ENCODE data around the gene SPECC1L.

The SPECC1L gene

DNA sequence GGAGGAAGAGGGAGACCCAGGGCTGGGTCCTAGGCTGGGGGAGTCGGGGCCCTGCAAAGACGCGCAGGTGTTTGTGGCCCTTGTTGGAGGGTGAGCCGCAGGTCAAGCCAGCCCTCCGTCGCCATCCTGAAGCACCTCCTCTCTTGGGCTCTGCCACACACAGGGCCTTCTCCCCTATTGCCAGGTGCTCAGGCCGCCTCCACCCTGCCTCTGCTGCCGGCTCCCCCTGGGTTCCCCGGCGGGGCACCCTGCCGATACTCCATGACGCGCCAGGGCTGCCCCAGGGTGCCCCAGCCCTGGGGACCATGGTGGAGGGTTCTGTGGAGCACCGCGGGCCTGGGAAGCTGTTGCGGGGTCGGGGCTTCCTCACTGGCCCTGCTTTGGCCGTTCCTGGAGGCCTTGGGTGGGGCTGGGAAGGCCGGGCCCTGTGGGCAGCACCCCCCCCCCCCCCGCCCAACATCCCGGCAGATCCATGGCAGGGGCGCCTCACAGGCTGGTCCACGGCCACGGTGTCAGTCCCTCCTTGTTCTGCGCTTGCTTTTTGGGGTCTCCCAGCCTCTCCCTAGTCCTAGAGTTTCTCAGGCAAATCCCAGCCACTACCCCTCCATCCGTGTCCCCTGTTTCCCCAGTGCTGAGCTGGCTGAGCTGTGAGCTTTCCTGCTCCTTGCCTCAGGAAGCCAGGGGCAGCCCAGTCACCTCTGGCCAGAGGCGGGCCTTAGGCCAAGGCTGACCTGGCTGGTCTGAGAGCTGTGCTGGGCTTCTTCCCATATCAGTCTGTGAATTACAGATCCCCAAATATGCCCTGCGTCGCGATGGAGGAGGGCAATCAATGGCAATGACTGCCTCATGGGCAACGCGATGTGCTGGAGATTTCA, 154.5 kb downstream of the SPECC1L start:
- in situ Hi-C loops (cut with MboI; ENCODE audit: low sequenced_read_pairs) = loop anchor here (25.0 kb wide), 1 partner anchor 87 kb away; no protein-coding TSS in a partner anchor

- in situ Hi-C loops (cut with MboI; ENCODE audit: low sequenced_read_pairs) = no loop called here
These were observed 155.8 kb downstream of the SPECC1L start for GRCh38 chr22:24426436-24426835.

DNA sequence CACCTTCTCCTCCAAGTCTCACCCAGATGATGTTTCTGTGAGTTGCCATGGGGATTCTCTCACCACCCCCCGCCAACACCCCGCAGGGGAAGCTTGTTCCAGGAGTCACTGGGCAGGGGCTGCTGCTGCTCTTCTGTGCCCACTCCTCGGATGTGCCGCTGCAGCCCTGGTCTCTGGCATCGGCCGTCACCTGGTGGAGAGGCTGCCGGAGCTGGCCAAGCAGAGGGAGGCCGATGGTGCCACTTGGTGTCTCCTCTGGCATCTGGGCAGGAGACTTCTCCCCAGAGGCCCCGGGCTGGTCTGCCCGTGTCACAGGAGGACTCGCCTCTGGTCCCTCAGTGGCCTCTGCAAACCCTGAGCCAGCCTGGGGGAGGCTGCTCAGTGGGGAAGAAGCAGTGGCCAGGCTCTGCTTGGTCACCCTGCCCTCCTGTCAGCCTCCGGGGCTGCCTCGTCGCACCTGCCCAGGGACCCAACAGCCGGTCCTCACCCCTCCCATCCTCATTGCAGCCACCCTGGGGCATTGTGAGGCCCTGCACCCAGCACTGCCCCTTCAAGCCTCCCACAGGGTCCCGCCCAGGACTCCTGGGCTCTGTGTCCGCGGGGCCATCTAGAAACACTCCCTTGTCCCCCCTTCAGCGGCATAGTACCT, 156.3 kb downstream of the SPECC1L start:
- in situ Hi-C loops (cut with MboI; ENCODE audit: low sequenced_read_pairs) = no loop called here

- in situ Hi-C loops (cut with MboI; ENCODE audit: low sequenced_read_pairs) = no loop called here
These were observed 157.0 kb downstream of the SPECC1L start, which contains the start of gene ADORA2A for GRCh38 chr22:24427500-24428164. TSS of gene ADORA2A (plus strand) at chr22:24427599. CDS start at chr22:24433405, 5,806 bp downstream.

GRCh38 chr22:24428751-24429410, 158.2 kb downstream of the SPECC1L start:
- in situ Hi-C loops (cut with MboI; ENCODE audit: low sequenced_read_pairs) = no loop called here

DNA sequence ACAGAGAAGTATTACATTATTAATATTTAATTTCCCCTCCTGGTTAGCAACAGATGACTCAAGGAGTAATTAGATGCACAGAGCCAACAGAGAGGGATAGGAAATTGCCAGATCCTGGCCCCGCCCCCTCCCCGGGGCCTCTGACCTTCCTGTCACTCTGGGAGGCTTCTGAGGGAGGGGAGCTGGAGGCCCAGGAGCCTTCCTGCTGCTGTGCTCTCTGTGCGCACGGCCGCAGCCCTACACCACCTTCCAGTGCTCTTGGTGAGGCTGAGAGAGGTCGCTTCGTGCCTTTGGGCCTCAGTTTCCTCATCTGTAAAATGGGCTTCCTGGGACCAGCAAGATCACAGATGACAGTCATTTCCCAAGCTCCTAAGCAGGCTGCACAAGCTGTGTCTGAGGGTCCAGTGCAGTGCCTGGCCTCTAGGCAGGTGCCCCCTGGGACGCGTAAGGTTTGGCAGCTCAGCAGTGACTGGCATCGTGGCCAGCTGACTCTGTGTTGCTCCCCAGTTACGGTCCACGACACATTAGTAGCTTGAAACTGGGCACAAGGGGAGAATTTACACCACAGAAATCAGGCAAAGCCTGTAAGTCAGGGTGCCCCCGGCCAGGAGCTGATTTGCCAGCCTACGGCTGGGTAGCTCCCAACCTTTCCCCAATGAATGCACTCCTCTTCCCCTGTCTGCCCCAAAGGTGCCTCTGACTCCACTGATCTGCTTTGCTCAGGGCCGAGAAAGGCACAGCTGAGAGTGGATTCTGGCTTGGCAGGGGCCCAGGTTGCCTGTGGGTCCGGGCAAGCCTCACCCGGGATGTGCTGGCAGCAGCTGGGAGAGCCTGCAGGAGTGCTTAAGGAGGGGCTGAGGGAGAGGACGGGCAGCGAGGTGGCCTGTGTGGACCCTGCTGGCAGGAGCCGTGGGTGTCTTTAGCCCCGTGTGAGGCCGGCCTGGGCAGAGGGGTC, 159.1 kb downstream of the SPECC1L start:
- in situ Hi-C loops (cut with MboI; ENCODE audit: low sequenced_read_pairs) = no loop called here

GRCh38 chr22:24430431-24431308, 160.0 kb downstream of the SPECC1L start:
- in situ Hi-C loops (cut with MboI; ENCODE audit: low sequenced_read_pairs) = no loop called here

DNA sequence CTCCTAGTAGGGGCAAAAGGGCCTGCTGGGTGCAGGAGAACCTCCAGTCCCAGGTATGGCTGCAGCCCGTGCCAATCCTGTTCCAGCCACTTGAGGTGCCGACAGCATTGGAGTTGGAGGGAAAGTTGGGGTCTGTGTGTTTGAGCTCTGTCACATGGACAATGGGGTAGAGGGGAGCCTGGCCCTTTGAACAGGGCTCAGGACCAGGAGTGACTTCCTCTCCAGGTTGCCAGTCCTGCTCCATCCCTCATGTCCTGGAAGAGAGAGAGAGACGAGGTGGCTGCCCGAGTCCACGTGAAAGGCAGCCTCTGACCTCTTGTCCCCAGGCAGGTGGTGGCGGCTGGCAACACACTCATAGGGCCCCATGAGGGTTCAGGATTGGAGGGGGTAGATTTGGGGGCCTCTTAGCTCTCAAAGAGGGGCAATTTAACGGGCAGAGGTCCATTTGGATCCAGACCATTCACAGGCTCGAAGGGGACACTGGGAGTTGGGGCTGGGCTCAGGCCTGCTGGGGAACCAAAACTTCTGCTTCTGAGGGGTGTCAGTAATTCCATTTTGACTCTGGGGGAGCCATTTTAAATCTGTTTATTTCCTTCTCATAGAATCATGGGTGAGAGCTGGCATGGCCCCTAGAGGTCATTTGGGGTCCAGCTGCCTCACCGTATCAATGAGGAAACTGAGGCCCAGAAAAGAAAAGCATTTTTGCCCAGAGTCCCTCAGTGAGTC, 160.8 kb downstream of the SPECC1L start:
- in situ Hi-C loops (cut with MboI; ENCODE audit: low sequenced_read_pairs) = no loop called here

DNA sequence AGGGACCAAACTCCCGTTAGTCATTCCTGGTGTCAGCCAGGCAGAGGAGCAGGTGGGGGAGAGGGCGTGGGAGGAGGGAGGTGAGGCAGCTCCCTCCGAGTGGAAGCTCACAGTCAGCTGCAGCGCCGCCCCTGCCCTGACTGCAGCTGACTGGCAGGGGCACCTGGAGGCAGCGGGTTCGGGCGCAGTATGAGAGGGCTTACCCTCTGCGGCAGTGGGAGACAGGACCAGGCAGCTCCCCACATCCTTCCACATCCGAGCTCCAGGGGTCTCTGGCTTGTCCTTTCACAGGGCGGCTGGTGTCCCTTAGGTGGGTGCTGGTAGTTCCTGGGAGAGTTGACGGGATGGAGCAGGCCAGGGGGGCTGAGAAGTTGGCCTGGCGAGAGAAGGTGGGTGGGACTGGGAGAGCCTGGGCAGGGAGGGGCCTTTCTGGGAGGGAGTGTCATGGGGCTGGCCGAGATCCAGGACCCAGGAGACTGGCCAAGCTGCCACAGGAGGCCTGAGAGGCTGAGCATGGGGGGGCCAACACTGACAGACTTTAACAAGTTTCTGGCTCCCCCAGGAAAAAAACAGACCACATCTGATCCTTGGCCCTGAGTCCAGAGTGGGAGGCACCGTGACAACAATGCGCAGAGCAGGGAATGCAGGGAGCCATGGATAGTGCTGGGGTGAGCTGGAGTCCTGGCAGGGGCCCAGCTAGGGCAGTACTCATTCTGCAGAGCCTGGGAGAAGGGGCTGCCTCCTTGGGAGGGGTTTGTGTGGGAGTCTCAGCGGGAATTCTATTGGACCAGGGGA, 161.6 kb downstream of the SPECC1L start:
- in situ Hi-C loops (cut with MboI; ENCODE audit: low sequenced_read_pairs) = no loop called here

GRCh38 chr22:24433001-24433827, 162.6 kb downstream of the SPECC1L start:
- in situ Hi-C loops (cut with MboI; ENCODE audit: low sequenced_read_pairs) = no loop called here

- in situ Hi-C loops (cut with MboI; ENCODE audit: low sequenced_read_pairs) = no loop called here
These were observed 163.3 kb downstream of the SPECC1L start for GRCh38 chr22:24433828-24434470.

GRCh38 chr22:24434471-24435322, 164.1 kb downstream of the SPECC1L start:
- in situ Hi-C loops (cut with MboI; ENCODE audit: low sequenced_read_pairs) = no loop called here

DNA sequence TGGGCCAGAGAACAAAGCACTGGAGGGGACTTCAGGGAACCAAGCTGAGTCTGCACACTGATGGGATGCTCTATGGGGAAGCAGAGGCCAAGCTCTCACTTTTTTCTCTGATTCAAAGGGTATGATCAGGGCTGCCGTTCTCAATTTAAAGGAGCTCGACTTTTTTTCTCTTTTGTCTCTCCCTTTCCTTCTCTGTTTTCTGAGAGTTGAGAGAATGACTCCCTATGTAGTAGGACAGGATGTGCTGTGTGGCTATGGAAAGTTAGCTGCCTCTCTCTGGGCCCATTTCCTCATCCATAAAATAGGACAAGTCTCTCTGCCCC, 164.7 kb downstream of the SPECC1L start:
- in situ Hi-C loops (cut with MboI; ENCODE audit: low sequenced_read_pairs) = no loop called here

DNA sequence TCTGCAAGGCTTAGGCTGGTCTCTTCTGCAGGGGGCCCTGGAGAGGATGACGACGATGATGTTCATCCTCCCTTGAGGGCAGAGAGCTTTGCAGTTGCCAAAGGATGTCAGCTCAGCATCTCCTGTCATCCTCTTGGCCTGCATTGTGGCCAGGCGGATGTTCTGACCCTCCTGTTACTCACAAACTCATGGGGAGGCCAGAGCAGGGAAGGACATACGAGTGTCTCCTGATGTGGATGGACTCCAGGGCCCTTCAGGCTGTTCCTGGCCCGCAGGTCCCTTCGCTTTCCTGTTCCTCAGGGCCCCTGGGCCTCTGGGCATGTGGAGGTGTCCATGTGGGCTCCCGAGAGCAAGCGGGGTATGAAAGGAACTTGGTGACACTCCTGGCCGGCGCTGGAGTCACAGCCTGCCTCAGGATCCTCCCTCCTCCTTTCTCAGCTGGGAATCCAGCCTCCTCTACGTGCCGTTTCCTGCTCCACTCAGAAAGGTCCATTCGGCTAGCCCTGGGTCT, 165.3 kb downstream of the SPECC1L start:
- in situ Hi-C loops (cut with MboI; ENCODE audit: low sequenced_read_pairs) = no loop called here

DNA sequence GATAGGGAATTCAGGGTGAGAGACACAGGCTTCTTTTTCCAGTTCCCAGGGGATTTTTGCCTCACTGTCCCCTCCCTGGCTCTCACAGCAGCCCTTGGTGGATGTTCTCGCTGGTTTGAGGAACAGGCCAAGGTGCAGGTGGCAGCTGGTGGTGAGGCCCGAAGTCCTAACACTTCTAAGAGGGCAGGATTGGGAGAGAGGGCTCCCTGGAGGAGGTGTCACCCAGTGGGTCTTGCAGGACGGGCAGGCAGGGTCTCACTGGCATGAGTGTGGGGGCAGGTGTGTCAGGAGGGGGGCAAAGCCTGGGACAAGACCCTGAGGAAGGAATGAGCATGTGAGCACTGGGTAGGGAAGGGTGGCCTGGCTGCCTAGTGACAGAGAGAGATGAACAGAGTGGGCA, 165.9 kb downstream of the SPECC1L start:
- in situ Hi-C loops (cut with MboI; ENCODE audit: low sequenced_read_pairs) = no loop called here

Measured in hTERT RPE-1 (cell line).